ENCODE results near the gene NDUFA6. TPM values are rescaled to one million over a fixed set of nuclear protein-coding genes. Genes with fewer than 3 reads are reported as not detected.

The NDUFA6 gene
- polyA plus RNA-seq, 1 donor (not counting 4 experiments of a cell fraction or from before 2014, with no cell fraction given) = 86.7 TPM

GRCh38 chr22:42062506-42063170 lies 27.9 kb downstream of the NDUFA6 start:
- no peaks in the 10 kb centered on the region for H3K9me1 ChIP-seq (ENCODE audit: control insufficient read depth, extremely low read depth, insufficient read depth, low read length)
- no peak overlapping the region for H3K9ac ChIP-seq (ENCODE audit: control insufficient read depth, extremely low read depth, insufficient read depth, low read length)
- H3K27me3 ChIP-seq (ENCODE audit: control insufficient read depth, extremely low read depth, insufficient read depth, low read length) = no peaks in the 10 kb centered on the region
- no peak overlapping the region for H3K4me3 ChIP-seq (ENCODE audit: control insufficient read depth in 2 of 3, extremely low read depth in 1 of 3, insufficient read depth in 2 of 3, low read depth in 1 of 3, low read length in 3 of 3)
- no peak overlapping the region for H3K27ac ChIP-seq (ENCODE audit: control insufficient read depth, insufficient read depth, low read length)
- H2AFZ ChIP-seq (ENCODE audit: control insufficient read depth, low read length) = no peak overlapping the region
- H3K9me3 ChIP-seq (ENCODE audit: control insufficient read depth, low read depth, low read length) = no peaks in the 10 kb centered on the region
- FAIRE-seq (no peak), DNase-seq (ENCODE audit: low read depth, low spot score) (no peak)
- dilution Hi-C loops (cut with MboI; ENCODE audit: extremely low pct_ligation_motif_present, low sequenced_read_pairs) = no loop called here
- H4K20me1 ChIP-seq (ENCODE audit: control insufficient read depth, extremely low read depth, insufficient read depth, low read length) = no peaks in the 10 kb centered on the region
- peaks cover 17 to 31% of the 10 kb centered on the region in 2 experiments for H3K36me3 ChIP-seq (ENCODE audit: control insufficient read depth in 2 of 2, extremely low read depth in 1 of 2, insufficient read depth in 2 of 2, low read length in 2 of 2)
- H3K4me2 ChIP-seq (ENCODE audit: control insufficient read depth, extremely low read depth, insufficient read depth, low read depth, low read length) = no peak overlapping the region
- H3K4me1 ChIP-seq (ENCODE audit: control insufficient read depth, extremely low read depth, insufficient read depth, low read length) = no peaks in the 10 kb centered on the region
- H3K79me2 ChIP-seq (ENCODE audit: control insufficient read depth, insufficient read depth, low read length) = no peaks in the 10 kb centered on the region
- no peak for TF ChIP-seq CTCF (optimal IDR thresholded peaks at IDR 0.05 in 1 of 3, IDR thresholded peaks at IDR 0.05 in 1 of 3, conservative IDR thresholded peaks at IDR 0.05 in 1 of 3; ENCODE audit: extremely low read depth in 1 of 3, insufficient read depth in 2 of 3, low read length in 3 of 3)
- no peak for TF ChIP-seq EZH2 (IDR thresholded peaks at IDR 0.05; ENCODE audit: low read length)

GRCh38 chr22:42061041-42061440 lies 29.5 kb downstream of the NDUFA6 start:
- H3K9me1 ChIP-seq (ENCODE audit: control insufficient read depth, extremely low read depth, insufficient read depth, low read length) = no peaks in the 10 kb centered on the region
- no peak overlapping the region for H3K4me3 ChIP-seq (ENCODE audit: control insufficient read depth in 2 of 3, extremely low read depth in 1 of 3, insufficient read depth in 2 of 3, low read depth in 1 of 3, low read length in 3 of 3)
- dilution Hi-C loops (cut with MboI; ENCODE audit: extremely low pct_ligation_motif_present, low sequenced_read_pairs) = no loop called here
- no peaks in the 10 kb centered on the region for H3K4me1 ChIP-seq (ENCODE audit: control insufficient read depth, extremely low read depth, insufficient read depth, low read length)
- no peak overlapping the region for H2AFZ ChIP-seq (ENCODE audit: control insufficient read depth, low read length)
- peaks cover 12 to 24% of the 10 kb centered on the region in 2 experiments for H3K36me3 ChIP-seq (ENCODE audit: control insufficient read depth in 2 of 2, extremely low read depth in 1 of 2, insufficient read depth in 2 of 2, low read length in 2 of 2)
- no peak overlapping the region for H3K4me2 ChIP-seq (ENCODE audit: control insufficient read depth, extremely low read depth, insufficient read depth, low read depth, low read length)
- TF ChIP-seq CTCF (optimal IDR thresholded peaks at IDR 0.05 in 1 of 3, IDR thresholded peaks at IDR 0.05 in 1 of 3, conservative IDR thresholded peaks at IDR 0.05 in 1 of 3; ENCODE audit: extremely low read depth in 1 of 3, insufficient read depth in 2 of 3, low read length in 3 of 3) (no peak), EZH2 (IDR thresholded peaks at IDR 0.05; ENCODE audit: low read length) (no peak)
- no peaks in the 10 kb centered on the region for H3K27me3 ChIP-seq (ENCODE audit: control insufficient read depth, extremely low read depth, insufficient read depth, low read length)
- H3K9ac ChIP-seq (ENCODE audit: control insufficient read depth, extremely low read depth, insufficient read depth, low read length) = no peak overlapping the region
- no peaks in the 10 kb centered on the region for H3K79me2 ChIP-seq (ENCODE audit: control insufficient read depth, insufficient read depth, low read length)
- no peak for FAIRE-seq
- DNase-seq (ENCODE audit: low read depth, low spot score) = no peak
- no peaks in the 10 kb centered on the region for H3K9me3 ChIP-seq (ENCODE audit: control insufficient read depth, low read depth, low read length)
- no peak overlapping the region for H3K27ac ChIP-seq (ENCODE audit: control insufficient read depth, insufficient read depth, low read length)
- H4K20me1 ChIP-seq (ENCODE audit: control insufficient read depth, extremely low read depth, insufficient read depth, low read length) = no peaks in the 10 kb centered on the region
